Fibroblast of the aortic adventitia (primary cell): ENCODE data around the gene PEA15. TPM values are rescaled to one million over a fixed set of nuclear protein-coding genes. Genes with fewer than 3 reads are reported as not detected.

Experiments
- DNase-seq: peaks from one replicate; pipeline ENCODE4 v3.0.0-alpha.2; 2010; ENCODE audit warnings: low read depth
- H3K4me3 ChIP-seq: 2 replicates; pipeline ENCODE4 v1.5.1; 2011; ENCODE audit warnings: low read depth, mild to moderate bottlenecking, control low read depth, low read length, moderate library complexity
- CTCF ChIP-seq: IDR thresholded peaks from 2 replicates; pipeline ENCODE4 v1.5.1; 2011; ENCODE audit warnings: mild to moderate bottlenecking, low read length, control low read depth, inconsistent platforms; ENCODE audit not compliant: insufficient read depth
- total RNA-seq: library from RNA; depleted of rRNA; stranded (reverse); fragments of >200 nt; gene quantifications from 2 replicates; pipeline ENCODE4 v1.2.3, GENCODE V29; 2012; ENCODE audit warnings: low replicate concordance

Gene PEA15
- total RNA-seq, 1 donor = 224 TPM

GRCh38 chr1:160177231-160177630, 28.0 kb upstream of the PEA15 start:
- H3K4me3 ChIP-seq = no peak overlapping the region
- TF ChIP-seq CTCF = no peak
- DNase-seq = no peak

- no peak overlapping the region for H3K4me3 ChIP-seq
- TF ChIP-seq CTCF = no peak
- DNase-seq = no peak
These were observed 27.5 kb upstream of the PEA15 start for GRCh38 chr1:160177667-160178066.

GRCh38 chr1:160178731-160179130, 26.5 kb upstream of the PEA15 start:
- TF ChIP-seq CTCF = no peak
- H3K4me3 ChIP-seq = no peak overlapping the region
- no peak for DNase-seq

- no peak for DNase-seq
- no peak overlapping the region for H3K4me3 ChIP-seq
- no peak for TF ChIP-seq CTCF
These were observed 25.8 kb upstream of the PEA15 start for GRCh38 chr1:160179336-160179735.

- H3K4me3 ChIP-seq = no peak overlapping the region
- no peak for TF ChIP-seq CTCF
- no peak for DNase-seq
These were observed 18.9 kb upstream of the PEA15 start for GRCh38 chr1:160186246-160186645.

- no peak overlapping the region for H3K4me3 ChIP-seq
- DNase-seq = no peak
- TF ChIP-seq CTCF = no peak
These were observed 18.5 kb upstream of the PEA15 start for GRCh38 chr1:160186729-160187128.

GRCh38 chr1:160187407-160187806, 17.8 kb upstream of the PEA15 start:
- no peak for DNase-seq
- H3K4me3 ChIP-seq = no peak overlapping the region
- TF ChIP-seq CTCF = no peak
